ENCODE results near the gene PPP1R12B.
"Not testable (repeated sequence)": the region's sequence is repeated elsewhere in the genome, so short reads cannot be mapped to it uniquely, and the experiment has no call there.

Gene PPP1R12B

GRCh38 chr1:202605515-202605914 lies 257.0 kb downstream of the PPP1R12B start:
- H3K4me3 ChIP-seq (ENCODE audit: low read depth, low read length) = no peak overlapping the region
- H3K27me3 ChIP-seq (replicated peaks) = no peaks in the 10 kb centered on the region
- no peak overlapping the region for H3K27ac ChIP-seq
- no peak for DNase-seq
- in situ Hi-C loops (cut with HindIII; ENCODE audit: low pct_ligation_motif_present, low sequenced_read_pairs) = no loop called here
- no peaks in the 10 kb centered on the region for H3K36me3 ChIP-seq (replicated peaks)
- no peak for TF ChIP-seq CTCF (IDR thresholded peaks at IDR 0.05; ENCODE audit: low read depth, low read length, missing control alignments)

- DNase-seq; H3K4me3 ChIP-seq (ENCODE audit: low read depth, low read length); H3K27me3 ChIP-seq (replicated peaks); in situ Hi-C loops (cut with HindIII; ENCODE audit: low pct_ligation_motif_present, low sequenced_read_pairs); H3K36me3 ChIP-seq (replicated peaks); H3K27ac ChIP-seq: not testable (repeated sequence)
These were observed 263.5 kb downstream of the PPP1R12B start for GRCh38 chr1:202612036-202612435.

DNA sequence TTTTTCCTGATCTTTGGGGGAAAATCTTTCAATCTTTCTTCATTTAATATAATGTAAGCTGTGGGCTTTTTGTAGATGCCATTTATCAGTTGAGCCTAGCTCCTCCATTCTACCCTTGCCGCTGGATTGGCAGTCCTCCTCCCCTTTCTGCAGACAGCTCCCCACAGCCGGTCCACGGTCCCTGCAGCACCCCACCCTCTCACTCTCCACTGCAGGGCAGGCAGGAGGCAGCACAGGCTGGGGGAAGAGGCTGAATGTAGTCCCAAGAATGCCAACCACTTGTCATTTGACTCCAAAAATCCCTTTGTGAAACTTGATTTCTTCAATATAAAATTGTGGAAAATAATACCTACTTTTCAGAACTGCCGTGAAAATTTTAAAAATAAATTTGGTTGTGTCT lies 265.1 kb downstream of the PPP1R12B start:
- no peak overlapping the region for H3K27ac ChIP-seq
- no peak for DNase-seq
- H3K4me3 ChIP-seq (ENCODE audit: low read depth, low read length) = no peak overlapping the region
- in situ Hi-C loops (cut with HindIII; ENCODE audit: low pct_ligation_motif_present, low sequenced_read_pairs) = no loop called here
- TF ChIP-seq CTCF (IDR thresholded peaks at IDR 0.05; ENCODE audit: low read depth, low read length, missing control alignments) = no peak
- H3K27me3 ChIP-seq (replicated peaks) = no peaks in the 10 kb centered on the region
- H3K36me3 ChIP-seq (replicated peaks) = no peaks in the 10 kb centered on the region

DNA sequence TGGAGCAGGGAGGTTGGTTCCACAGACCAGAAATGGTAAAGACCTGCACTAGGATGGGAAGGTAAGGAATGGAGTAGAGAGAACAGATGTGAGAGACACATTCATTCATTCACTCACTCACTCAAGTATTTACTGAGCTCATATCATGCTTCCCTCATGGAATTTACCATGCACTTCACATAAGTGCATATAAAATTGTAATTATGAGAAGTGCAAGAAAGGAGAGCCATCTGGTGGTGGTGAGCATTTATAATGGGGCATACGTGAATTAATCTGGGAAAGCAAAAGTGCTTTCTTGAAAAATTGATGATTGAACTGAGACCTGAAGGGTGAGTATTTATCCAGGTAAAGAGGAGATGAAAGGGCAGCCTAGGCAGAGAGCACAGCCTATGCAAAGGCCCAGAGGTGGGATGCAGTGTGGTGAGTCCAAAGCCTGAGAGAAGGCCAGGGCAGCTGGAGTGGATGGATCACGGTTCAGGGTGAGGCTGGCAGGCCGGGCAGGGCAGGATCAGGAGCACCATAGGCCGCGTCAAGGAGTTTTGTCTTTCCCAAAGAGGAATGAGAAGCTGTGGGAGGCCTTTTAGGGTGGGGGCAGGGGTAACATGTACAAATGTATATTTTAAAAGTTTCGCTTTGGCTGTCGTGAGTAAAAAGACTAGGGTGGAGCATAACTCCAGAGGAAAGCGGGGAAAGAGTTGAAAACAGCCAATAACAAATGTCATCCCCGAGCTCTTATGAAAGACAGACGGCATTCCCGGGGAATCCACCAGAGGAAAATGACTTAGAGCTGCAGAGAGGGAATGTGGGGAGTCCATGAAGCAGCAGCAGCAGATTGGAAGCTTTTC lies 266.1 kb downstream of the PPP1R12B start:
- peak; percentile 45 for DNase-seq
- H3K27ac ChIP-seq; H3K36me3 ChIP-seq (replicated peaks); in situ Hi-C loops (cut with HindIII; ENCODE audit: low pct_ligation_motif_present, low sequenced_read_pairs); H3K4me3 ChIP-seq (ENCODE audit: low read depth, low read length); H3K27me3 ChIP-seq (replicated peaks): not testable (repeated sequence)

GRCh38 chr1:202615208-202615500 lies 266.7 kb downstream of the PPP1R12B start:
- in situ Hi-C loops (cut with HindIII; ENCODE audit: low pct_ligation_motif_present, low sequenced_read_pairs) = not testable (repeated sequence)

GRCh38 chr1:202615501-202616354 lies 267.2 kb downstream of the PPP1R12B start:
- Histone ChIP-seq H3K36me3 (replicated peaks) (no peaks in the 10 kb centered on the region), H3K27ac (no peak overlapping the region), H3K27me3 (replicated peaks) (no peaks in the 10 kb centered on the region), H3K4me3 (ENCODE audit: low read depth, low read length) (no peak overlapping the region)
- in situ Hi-C loops (cut with HindIII; ENCODE audit: low pct_ligation_motif_present, low sequenced_read_pairs) = no loop called here
- TF ChIP-seq CTCF (IDR thresholded peaks at IDR 0.05; ENCODE audit: low read depth, low read length, missing control alignments) = no peak
- DNase-seq = peak; percentile 53

More at GRCh38 chr1:202615208-202615500, 266.7 kb downstream of the PPP1R12B start:
- not testable (repeated sequence) for H3K27ac ChIP-seq; H3K27me3 ChIP-seq (replicated peaks); DNase-seq; H3K36me3 ChIP-seq (replicated peaks); H3K4me3 ChIP-seq (ENCODE audit: low read depth, low read length)

DNA sequence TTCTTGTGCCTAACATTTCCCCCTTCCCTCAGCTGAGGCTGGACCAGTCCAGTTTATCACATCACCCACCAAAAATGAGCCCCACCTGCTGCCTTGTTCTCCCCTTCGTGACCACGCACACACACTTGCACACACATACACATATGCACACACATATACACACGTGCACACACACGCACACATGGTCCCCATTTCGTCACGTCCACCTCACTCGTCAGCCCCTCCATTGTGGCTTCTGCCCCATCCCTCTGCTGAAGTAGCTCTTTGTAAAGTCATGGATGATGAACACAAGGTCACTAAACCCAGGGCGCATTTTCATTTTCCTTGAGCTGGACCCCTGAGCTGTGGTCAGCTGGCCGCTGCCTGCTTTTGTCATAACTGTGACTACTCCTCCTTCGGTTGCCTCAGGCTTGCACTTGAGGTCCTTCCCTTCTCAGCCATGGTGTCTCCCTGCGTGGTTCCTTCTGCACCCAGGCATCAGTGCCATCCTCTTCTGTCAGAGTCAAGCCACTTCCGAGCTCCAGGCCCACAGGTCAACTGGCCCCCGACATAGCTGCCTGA lies 267.9 kb downstream of the PPP1R12B start:
- no peak for TF ChIP-seq CTCF (IDR thresholded peaks at IDR 0.05; ENCODE audit: low read depth, low read length, missing control alignments)
- Histone ChIP-seq H3K36me3 (replicated peaks) (no peaks in the 10 kb centered on the region), H3K27ac (no peak overlapping the region), H3K4me3 (ENCODE audit: low read depth, low read length) (no peak overlapping the region), H3K27me3 (replicated peaks) (no peaks in the 10 kb centered on the region)
- no peak for DNase-seq
- in situ Hi-C loops (cut with HindIII; ENCODE audit: low pct_ligation_motif_present, low sequenced_read_pairs) = no loop called here

DNA sequence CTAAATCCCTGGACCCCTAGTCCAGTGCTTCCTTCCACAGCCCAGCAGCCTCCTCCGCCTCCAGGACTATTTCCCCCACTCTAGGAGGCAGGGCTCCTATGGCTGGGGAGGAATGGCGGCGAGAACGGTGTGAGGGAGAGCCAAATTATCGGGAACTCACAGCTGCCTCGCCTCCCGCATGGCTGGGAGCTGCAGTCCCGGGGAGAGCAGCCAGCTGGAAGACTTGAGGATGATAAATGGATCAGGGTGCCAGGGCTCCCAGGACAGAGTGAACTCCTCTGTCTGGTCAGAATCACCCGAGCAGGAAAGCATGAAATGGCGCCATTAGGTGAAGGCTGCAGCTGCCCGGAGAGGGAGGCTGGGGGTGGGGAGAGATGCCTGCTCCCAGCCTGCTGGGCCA lies 270.5 kb downstream of the PPP1R12B start:
- H3K27me3 ChIP-seq (replicated peaks); DNase-seq; H3K27ac ChIP-seq; in situ Hi-C loops (cut with HindIII; ENCODE audit: low pct_ligation_motif_present, low sequenced_read_pairs); H3K36me3 ChIP-seq (replicated peaks); H3K4me3 ChIP-seq (ENCODE audit: low read depth, low read length): not testable (repeated sequence)
